Measurements from ENCODE around the gene CHCHD6.
A peak's percentile ranks its signal among the peaks of the same experiment; 100 is the strongest.

Gene CHCHD6

GRCh38 chr3:126703512-126704493, at the start of gene CHCHD6:
Gene CHCHD6 (plus strand): TSS chr3:126704240. CDS start chr3:126704313, 73 bp downstream.
- peak; percentile 90 to 96 for DNase-seq

- DNase-seq, result peak in 1 of 2 donors; percentile 11
Observed at GRCh38 chr3:126654571-126655383, 49.3 kb upstream of the CHCHD6 start, which contains the start of gene TXNRD3. Gene TXNRD3 (minus strand): TSS chr3:126655124.

GRCh38 chr3:126655887-126656286, 48.2 kb upstream of the CHCHD6 start:
- DNase-seq, result no peak

- no peak for DNase-seq
Observed at GRCh38 chr3:126656371-126657134, 47.5 kb upstream of the CHCHD6 start.

GRCh38 chr3:126657901-126658300, 46.1 kb upstream of the CHCHD6 start:
- no peak for DNase-seq

- no peak for DNase-seq
Observed at GRCh38 chr3:126658584-126658983, 45.5 kb upstream of the CHCHD6 start.

- no peak for DNase-seq
Observed at GRCh38 chr3:126659915-126660886, 43.8 kb upstream of the CHCHD6 start.

GRCh38 chr3:126661532-126662364, 42.3 kb upstream of the CHCHD6 start:
- DNase-seq, result no peak

- no peak for DNase-seq
Observed at GRCh38 chr3:126663257-126663656, 40.8 kb upstream of the CHCHD6 start.

- DNase-seq, result no peak
Observed at GRCh38 chr3:126663750-126664149, 40.3 kb upstream of the CHCHD6 start.

- no peak for DNase-seq
Observed at GRCh38 chr3:126664591-126665214, 39.3 kb upstream of the CHCHD6 start.

- DNase-seq, result no peak
Observed at GRCh38 chr3:126665221-126665936, 38.7 kb upstream of the CHCHD6 start.

GRCh38 chr3:126665959-126666657, 37.9 kb upstream of the CHCHD6 start:
- no peak for DNase-seq

GRCh38 chr3:126666658-126667528, 37.1 kb upstream of the CHCHD6 start:
- DNase-seq, result no peak

- DNase-seq, result no peak
Observed at GRCh38 chr3:126667631-126668449, 36.2 kb upstream of the CHCHD6 start.

Measured in bone marrow (tissue), 2 donors.